ENCODE data around the gene SAMD4B.
A peak's percentile ranks its signal among the peaks of the same experiment; 100 is the strongest.
"Not testable (repeated sequence)": the region's sequence is repeated elsewhere in the genome, so short reads cannot be mapped to it uniquely, and the experiment has no call there.

SAMD4B gene

GRCh38 chr19:39341719-39342604 is at the start of gene SAMD4B:
Gene SAMD4B (plus strand): TSS chr19:39342421. CDS start chr19:39356894, 14,473 bp downstream.
- peak; percentile 98 for DNase-seq

- no peak for DNase-seq
Observed at GRCh38 chr19:39293394-39293793, 48.8 kb upstream of the SAMD4B start.

- DNase-seq, result no peak
Observed at GRCh38 chr19:39296055-39296645, 46.1 kb upstream of the SAMD4B start, which contains the start of gene IFNL1. Gene IFNL1 (plus strand): TSS chr19:39296407. CDS start chr19:39296422, 15 bp downstream.

- DNase-seq, result no peak
Observed at GRCh38 chr19:39296906-39297305, 45.3 kb upstream of the SAMD4B start.

GRCh38 chr19:39297931-39298634 is 44.1 kb upstream of the SAMD4B start:
- no peak for DNase-seq

- DNase-seq, result no peak
Observed at GRCh38 chr19:39299404-39299803, 42.8 kb upstream of the SAMD4B start.

- no peak for DNase-seq
Observed at GRCh38 chr19:39299832-39300231, 42.4 kb upstream of the SAMD4B start.

- no peak for DNase-seq
Observed at GRCh38 chr19:39301021-39301420, 41.2 kb upstream of the SAMD4B start.

GRCh38 chr19:39301562-39301961 is 40.7 kb upstream of the SAMD4B start:
- DNase-seq, result no peak

- DNase-seq, result no peak
Observed at GRCh38 chr19:39303373-39304184, 38.6 kb upstream of the SAMD4B start.

GRCh38 chr19:39304185-39304513 is 38.1 kb upstream of the SAMD4B start:
- no peak for DNase-seq

GRCh38 chr19:39304701-39305571 is 37.3 kb upstream of the SAMD4B start:
- no peak for DNase-seq

GRCh38 chr19:39306075-39306474 is 36.1 kb upstream of the SAMD4B start:
- no peak for DNase-seq

GRCh38 chr19:39307046-39307821 is 35.0 kb upstream of the SAMD4B start:
- no peak for DNase-seq

- no peak for DNase-seq
Observed at GRCh38 chr19:39307822-39308530, 34.2 kb upstream of the SAMD4B start.

- DNase-seq, result no peak
Observed at GRCh38 chr19:39308531-39309304, 33.5 kb upstream of the SAMD4B start.

- not testable (repeated sequence) for DNase-seq
Observed at GRCh38 chr19:39309305-39309670, 32.9 kb upstream of the SAMD4B start.

GRCh38 chr19:39310558-39311311 is 31.5 kb upstream of the SAMD4B start:
- no peak for DNase-seq

Data from amniotic stem cell (primary cell).